Activated CD8-positive, alpha-beta memory T cell treated with anti-CD3 and anti-CD28 coated beads for 36 hours (primary cell): ENCODE results near the gene STK32C. TPM values are rescaled to one million over a fixed set of nuclear protein-coding genes. Genes with fewer than 3 reads are reported as not detected.

ENCODE experiments used
- CTCF ChIA-PET: fragments of 350-600 bp; sonication (Branson Sonifier 250); formaldehyde crosslinking; loops from one replicate; lab custom pipeline; 2021; ENCODE audit warnings: antibody characterized with exemption; lab: Charles Lee
- POLR2A ChIA-PET: fragments of 350-600 bp; sonication (Branson Sonifier 250); formaldehyde crosslinking; loops from one replicate; lab custom pipeline; 2021; ENCODE audit warnings: antibody characterized with exemption; lab: Charles Lee
- total RNA-seq, 2 experiments: library from RNA; stranded (reverse); gene quantifications; one replicate each; pipeline ENCODE4 v1.2.3, GENCODE V29; 2021

STK32C gene
- total RNA-seq, 2 experiments from 2014 or later, result 15.7 to 16.3 TPM

DNA sequence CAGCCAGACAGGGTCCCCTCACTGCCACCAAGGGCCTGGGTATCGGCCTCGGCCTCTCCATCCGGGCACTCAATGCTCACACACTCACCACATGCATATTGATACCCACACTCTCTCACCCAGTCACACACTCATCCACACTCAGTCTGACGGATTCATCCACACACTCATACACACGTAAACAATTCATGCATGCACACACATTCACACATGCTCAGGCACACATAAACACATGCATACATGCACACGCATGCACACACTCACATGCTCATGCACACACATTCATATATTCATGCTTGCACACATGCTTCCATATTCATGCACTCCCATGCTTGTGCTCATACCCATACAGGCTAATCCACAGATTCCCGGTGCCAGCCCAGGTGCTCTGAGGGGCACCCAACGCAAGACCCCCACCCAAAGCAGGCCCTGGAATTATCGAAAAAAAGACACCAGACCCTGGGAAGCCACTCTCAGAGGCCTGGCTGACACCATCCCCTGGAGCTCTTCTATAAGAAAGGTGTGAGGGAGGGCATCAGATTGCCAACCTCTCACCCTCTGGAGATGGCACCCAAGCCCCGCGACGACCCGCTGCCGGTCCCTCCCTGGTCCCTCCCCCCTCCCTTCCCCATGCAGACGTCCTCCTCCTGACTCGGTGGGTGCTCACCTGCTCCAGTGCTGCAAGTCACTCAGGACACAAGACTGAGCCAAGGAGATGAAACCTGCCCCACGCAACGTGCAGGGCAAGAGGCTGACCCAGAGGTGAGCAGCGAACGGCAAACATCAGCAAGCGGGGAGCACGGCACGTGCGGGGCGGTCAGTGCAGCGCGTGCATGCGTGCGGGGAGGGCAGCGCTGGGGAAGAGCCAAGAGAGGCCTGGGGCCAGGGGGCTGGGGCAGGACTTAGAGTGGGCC lies 15.2 kb downstream of the STK32C start:
- ChIA-PET POLR2A (no interaction called here), CTCF (no interaction called here)

DNA sequence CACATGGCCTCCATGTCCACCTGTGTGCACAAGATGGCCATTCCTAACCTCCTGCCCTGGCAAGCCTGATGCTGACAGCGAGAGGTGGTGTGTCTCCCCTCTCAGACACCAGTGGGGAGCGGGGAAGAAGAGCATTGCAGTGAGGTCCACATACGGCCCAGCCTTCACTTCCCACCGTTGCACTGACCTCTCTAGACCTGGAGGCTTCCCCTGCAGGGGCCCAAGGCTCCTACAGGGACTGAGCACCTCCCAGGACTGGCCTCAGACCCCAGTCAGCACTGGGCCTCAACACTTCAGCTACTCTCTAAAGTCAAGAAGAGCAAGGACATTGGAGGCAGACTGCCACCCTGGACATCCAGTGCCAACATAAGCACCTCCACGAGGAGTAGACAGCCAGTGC lies 15.9 kb downstream of the STK32C start:
- ChIA-PET CTCF (no interaction called here), POLR2A (no interaction called here)

DNA sequence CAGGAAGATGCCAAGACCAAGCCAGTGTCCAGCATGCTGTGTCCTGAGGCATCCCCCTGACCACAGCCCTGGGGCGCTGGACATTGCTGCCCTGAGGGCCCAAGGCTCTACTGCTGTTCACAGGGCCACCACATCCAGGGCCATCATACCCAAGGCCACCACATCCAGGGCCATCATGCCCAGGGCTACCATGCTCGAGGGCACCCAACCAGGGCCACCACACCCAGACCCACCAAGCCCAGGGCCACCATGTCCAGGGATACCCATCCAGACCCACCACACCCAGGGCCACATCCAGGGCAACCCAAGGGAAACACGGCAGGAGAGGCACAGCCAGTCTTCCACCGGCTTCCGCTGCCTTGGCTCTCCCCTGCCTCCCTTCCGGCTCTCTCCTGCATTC lies 17.1 kb downstream of the STK32C start:
- ChIA-PET CTCF (no interaction called here), POLR2A (no interaction called here)

DNA sequence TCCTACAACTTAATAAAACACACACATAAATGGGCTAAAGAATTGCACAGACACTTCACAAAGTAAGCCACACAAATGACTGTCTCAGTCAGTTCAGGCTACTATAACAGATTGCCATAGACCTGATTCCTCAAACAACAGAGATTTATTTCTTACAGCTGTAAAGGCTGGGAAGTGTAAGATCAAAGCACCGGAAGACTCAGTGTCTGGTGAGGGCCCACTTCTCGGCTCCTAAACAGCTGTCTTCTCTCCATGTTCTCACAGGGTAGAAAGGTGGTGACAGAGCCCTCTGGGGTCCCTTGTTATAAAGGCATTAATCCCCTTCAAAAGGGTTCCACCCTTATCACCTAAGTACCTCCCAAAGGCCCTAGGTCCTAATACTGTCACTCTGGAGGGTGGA lies 18.3 kb downstream of the STK32C start:
- POLR2A ChIA-PET, result no interaction called here
- CTCF ChIA-PET, result interaction anchor here (1.0 kb wide), 1 partner anchor 31 kb away, joined by 3 read pairs; no protein-coding TSS in a partner anchor

DNA sequence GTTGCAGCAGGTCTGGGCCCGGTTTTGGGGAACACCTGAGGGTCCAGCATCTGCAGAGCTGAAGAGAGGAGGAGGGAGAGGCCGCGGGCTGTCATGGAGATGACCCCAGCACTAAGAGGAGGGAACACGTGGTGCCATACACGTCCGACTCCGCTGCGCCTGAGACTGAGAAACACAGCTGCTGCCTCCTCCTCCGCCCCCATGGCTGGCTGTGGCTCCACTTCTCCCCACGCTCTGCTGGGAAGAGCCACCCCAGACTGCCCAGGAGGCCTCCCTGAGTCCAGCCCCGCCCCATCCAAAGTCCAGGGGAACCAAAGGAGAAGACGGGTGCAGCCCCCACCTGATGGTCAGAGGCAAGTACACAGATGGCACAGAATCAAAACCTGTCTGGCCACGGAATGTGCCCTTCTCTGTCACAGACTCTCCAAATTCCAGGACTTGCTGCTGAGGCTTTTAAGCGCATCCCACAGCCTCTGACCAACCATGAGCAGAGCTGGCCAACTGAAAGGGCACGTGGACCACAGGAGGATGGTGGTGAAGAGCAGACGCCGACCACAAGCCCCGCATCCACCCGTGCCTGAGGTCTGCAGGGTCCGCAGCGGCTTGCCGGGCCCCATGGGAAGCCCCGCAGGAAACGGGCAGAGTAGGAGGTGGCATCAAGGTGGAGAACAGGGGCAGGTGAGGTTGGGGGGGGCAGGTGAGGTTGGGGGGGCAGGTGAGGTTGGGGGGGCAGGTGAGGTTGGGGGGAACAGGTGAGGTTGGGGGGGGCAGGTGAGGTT lies 24.0 kb downstream of the STK32C start:
- ChIA-PET CTCF (no interaction called here), POLR2A (no interaction called here)

DNA sequence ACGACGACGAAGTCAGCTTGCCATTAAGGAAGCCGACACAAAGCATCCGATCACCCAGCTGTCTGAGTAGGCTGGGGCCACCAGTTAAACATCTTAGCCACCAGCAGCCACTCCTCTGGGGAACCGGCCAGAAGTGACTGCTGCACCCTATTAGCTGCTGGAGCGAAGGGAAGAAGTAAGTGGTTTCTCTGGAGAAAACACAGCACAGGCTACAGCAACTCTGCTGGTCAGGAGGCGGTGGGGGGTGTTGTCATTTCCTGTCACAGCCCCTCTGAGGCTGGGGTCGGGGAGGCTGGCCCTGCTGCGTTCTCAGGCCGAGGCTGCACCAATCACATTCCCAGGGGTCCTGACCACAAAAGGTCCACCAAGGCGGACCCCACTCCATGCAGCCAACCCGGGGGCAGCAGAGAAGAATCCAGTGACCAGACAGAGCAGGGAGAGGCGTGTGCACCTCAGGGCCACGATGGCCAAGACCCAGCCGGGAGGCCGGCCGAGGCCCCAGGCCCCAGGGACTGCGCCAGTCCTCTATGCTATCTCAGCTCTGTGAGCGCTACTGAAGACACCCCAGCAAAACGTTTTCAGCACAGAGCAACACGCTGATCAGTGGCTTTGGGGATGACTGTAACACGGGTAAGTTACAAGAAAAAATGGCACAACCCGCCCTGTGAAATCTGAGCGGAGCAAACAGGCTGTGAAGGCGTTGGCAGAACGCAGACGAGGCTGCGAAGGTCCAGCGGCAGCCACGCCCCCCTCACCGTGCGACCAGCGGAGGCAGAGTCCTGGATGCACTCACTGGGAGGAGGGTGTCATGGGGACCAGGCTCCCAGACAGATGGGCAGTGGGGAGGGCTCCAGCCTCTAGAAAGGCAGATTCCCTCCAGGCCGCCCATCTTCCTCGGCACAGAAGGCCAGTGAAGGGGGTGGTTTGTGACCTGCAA lies 24.8 kb downstream of the STK32C start:
- CTCF ChIA-PET, result no interaction called here

DNA sequence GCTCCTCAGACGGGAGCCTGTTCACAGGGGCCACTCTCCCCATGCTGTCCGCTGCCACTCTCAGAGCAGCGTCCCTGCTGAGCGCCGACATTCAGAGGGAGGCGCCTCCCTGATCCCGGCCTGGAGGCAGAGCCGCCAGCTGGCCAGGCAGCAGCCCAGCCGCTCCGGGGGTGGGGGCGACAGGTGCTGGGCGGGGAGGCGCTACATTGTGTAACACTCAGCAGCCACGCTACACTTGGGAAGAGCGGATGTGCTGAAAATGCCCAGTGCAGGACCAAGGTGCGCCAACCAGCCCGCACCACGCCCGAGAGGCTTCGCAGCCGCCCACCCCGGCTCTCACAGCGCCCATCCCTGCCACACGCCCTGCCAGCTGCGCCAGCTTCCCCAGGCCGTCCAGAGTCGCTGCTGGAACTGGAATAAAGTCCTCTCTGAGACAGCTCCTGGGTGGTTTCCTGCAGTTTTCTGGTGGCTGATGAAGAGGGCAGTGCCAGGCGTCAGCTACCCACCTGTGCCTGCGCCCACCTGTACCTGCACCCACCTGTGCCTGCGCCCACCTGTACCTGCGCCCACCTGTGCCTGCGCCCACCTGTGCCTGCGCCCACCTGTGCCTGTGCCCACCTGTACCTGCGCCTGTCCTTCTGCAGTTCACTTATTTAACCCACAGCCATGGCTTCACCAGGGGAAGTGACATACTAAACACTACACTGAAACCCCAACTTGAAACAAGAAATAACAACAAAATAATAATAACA lies 25.7 kb downstream of the STK32C start:
- ChIA-PET CTCF (no interaction called here), POLR2A (no interaction called here)

More for the DNA sequence above, 24.8 kb downstream of the STK32C start:
- POLR2A ChIA-PET, result no interaction called here

DNA sequence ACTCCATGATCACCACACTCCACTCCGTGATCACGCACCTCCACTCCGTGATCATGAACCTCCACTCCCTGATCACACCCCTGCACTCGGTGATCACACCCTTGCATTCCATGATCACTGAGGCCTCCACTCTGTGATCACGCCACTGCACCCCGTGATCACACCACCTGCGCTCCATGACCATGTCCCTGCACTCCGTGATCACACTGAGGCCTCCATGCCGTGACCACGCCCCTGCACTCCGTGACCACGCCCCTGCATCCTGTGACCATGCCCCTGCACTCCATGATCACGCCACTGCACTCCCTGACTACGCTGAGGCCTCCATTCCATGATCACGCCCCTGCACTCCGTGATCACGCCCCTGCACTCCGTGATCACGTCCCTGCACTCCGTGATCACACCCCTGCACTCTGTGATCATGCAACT lies 27.1 kb downstream of the STK32C start:
- ChIA-PET CTCF (no interaction called here), POLR2A (no interaction called here)

DNA sequence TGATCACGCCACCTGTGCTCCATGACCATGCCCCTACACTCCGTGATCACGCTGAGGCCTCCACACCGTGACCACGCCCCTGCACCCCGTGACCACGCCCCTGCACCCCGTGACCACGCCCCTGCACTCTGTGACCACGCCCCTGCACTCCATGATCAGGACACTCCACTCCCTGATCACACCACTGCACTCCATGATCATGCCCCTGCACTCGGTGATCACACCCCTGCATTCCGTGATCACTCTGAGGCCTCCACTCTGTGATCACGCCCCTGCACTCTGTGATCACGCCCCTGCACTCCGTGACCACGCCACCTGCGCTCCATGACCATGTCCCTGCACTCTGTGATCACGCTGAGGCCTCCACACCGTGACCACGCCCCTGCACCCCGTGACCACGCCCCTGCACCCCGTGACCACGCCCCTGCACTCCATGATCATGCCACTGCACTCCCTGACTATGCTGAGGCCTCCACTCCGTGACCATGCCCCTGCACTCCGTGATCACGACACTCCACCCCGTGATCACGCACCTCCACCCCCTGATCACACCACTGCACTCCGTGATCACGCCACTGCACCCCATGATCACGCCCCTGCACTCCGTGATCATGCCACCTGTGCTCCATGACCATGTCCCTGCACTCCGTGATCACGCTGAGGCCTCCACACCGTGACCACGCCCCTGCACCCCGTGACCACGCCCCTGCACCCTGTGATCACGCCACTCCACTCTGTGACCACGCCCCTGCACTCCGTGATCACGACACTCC lies 27.7 kb downstream of the STK32C start:
- POLR2A ChIA-PET, result no interaction called here

DNA sequence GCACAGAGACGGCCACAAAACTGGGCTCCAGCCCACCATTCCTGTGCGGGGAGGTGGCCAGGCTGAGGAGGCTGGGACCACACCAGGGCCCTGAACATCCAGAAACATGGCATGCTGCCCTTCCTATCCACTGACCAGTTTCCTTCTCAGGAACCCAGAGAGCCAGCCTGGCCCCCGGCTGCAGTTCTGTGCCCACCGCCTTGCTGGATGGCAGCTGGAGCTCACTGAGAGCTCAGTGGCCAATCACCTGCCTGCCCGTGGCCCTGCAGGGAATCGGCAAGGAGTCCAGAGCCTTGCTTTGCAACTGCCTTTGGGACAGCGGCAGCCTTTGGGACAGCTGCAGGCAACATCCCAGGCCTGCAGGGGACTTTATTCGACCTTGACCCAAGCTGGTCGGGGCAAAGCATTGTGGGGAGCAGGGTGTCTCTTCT lies 30.4 kb downstream of the STK32C start:
- CTCF ChIA-PET, result no interaction called here
- POLR2A ChIA-PET, result no interaction called here

More for the DNA sequence above, 27.7 kb downstream of the STK32C start:
- CTCF ChIA-PET, result no interaction called here

DNA sequence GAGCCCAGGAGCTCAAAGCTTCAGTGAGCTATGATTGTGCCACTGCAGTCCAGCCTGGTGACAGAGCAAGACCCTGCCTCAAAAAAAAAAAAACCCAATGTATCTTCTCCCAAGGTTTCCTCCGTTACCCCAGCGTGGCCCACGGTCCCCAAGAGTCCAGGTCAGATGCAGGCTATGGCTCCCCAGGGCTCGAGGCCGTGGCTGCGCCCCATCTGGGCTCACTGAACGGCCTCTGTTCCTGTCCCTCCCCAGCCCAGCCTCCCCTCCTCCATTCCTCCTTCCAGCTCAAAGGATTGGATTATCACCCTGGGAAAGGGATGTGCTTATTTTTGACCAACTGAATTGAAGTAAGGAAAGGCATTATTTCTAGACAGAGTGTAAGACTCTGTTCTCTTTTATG lies 31.0 kb downstream of the STK32C start:
- POLR2A ChIA-PET, result no interaction called here
- CTCF ChIA-PET, result no interaction called here

DNA sequence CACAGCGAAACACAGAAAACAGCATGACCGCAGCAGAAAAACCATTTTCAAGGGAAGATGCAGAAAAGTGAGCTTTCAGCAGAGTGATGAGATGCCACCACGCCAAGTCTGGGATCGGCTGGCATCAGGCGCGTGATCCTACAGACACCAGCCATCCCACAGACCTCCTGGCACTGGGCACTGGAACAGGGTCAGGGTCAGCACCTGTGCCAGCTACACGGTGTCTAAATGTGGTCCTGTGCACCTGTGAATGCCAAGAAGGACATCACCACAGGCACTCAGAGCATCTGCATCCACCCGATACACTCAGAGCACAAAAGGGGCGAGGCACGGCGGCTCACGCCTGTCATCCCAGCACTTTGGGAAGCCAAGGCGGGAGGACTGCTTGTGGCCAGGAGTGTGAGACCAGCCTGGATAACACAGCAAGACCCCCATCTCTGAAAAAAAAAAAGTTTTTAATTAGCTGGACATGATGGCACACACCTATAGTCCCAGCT lies 31.5 kb downstream of the STK32C start:
- ChIA-PET POLR2A (no interaction called here), CTCF (no interaction called here)

DNA sequence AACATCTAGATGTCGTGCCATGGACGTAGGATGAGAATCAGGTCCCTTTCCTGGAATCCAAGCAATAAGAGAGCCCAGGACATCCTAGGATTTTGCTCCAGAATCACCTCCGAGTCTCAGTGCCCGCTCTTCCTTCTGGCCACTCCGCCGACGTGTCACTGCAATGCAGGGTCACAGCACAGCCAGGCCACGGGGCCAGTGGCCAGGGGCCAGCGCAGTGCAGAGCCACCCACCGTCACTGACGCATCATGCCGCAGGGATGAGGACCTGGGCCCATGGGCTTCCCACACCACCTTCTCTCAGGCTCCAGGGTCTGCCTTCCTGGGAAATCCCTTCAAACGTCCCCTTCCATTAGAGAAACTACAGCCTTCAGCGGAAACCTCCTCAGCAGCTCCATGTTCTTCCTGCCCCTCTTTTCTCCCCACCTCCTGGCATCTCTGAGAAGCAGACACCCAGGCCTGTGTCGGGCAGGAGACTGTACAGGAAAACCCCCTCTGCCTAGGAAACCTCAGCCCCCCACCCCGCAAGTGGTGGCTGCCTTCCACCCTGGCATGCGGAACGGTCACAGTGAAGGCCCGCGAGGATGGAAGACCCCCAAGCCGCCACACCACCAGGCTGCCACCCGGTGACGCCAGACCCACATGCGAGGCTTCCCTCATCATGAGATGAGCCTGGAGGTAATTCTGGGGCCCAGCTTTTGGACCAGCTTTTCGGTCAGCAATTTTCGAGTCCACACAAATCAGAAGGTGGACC lies 32.1 kb downstream of the STK32C start:
- POLR2A ChIA-PET, result no interaction called here
- CTCF ChIA-PET, result no interaction called here

DNA sequence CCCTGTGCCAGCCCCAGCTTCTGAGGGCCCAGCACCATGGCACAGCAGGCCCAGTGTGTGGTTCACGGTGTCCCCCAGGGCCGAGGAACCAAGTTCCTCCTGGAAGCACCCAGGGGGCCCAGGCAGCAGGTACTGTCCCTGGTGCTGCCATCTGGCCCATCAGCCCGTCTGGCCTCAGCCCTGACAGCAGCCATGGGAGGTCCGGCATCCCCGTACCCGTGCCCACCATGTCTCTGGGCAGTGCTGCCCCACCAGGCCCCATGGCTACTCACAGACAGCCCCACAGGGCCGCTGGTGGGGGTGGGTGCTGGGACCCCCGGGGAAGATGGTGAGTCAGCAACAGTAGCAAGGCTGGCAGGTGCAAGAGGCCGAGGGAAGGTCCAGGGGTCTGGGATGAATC lies 32.8 kb downstream of the STK32C start:
- ChIA-PET POLR2A (no interaction called here), CTCF (no interaction called here)

DNA sequence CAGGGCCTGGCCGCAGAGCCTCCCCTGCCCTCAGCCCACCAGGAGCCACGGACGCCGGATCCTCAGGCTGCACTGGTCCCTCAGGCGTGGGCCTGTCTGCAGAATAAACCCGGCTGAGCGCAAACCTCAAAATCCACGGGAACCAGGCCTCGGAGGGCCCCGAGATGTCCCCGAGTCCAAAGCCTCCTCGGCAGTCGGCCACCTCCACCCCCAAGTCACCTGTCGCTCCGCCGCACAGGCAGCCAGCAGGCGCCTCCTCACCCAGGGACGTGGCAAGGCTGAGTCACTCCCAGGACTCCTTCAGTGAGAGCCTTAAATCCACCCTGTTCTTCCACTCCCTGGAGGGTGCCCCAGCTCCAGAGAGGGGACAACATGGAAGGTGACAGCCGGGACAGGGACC lies 33.2 kb downstream of the STK32C start:
- CTCF ChIA-PET, result no interaction called here
- POLR2A ChIA-PET, result no interaction called here

DNA sequence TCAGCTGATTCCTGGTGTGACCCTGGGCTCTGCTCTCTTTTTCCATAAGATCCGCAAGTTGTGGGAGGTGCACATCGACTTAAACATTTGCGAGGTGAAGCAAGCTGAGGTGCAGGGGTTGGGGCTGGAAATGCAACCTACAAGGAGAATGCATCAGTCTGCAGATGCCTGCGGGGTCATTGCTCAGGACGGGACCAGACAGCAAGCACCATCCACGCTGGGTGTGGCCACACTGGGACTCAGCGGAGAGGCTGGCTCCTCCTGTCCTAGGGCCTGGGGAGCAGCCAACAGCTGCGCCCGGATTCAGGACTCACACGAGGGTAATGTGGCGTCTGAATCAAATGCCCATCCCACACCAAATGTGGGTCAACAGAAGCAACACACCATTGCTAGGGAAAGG lies 33.8 kb downstream of the STK32C start:
- ChIA-PET POLR2A (no interaction called here), CTCF (no interaction called here)

DNA sequence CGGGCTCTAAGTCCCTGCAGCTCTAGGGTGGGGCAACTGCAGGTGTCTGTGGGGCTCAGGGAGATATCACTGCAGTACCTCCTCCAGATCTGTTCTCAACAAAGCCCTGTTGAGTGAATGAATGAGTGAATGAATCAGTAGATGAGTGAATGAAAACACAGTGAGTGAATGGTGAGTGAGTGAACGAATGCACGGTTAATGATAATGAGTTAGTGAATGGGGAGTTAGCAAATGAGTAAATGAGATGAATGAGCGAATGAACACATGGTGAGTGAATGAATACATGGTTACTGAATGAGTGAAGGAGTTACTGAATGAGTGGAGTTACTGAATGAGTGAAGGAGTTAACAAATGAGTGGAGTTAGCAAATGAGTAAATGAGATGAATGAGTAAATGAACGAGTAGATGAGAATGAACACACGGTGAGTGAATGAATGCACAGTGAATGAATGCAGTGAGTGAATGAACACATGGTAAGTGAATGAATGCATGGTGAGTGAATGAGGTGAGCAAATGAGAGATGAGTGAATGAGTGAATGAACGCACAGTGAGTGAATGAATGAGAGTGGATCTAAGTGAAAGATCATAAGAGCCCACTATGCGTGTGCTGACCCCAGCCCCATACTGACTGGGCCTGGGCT lies 34.3 kb downstream of the STK32C start:
- ChIA-PET CTCF (no interaction called here), POLR2A (no interaction called here)
